ENCODE data around the gene ZC3H7A. TPM values are rescaled to one million over a fixed set of nuclear protein-coding genes. Genes with fewer than 3 reads are reported as not detected.

ZC3H7A gene
- total and polyA plus RNA-seq, 2 of the 13 experiments (the other 11 are each of a cell fraction or from before 2014, with no cell fraction given), result 29.2 to 36.8 TPM

GRCh38 chr16:11795887-11796226, 1.2 kb downstream of the ZC3H7A start (continued):
- TF ChIP-seq, protein P1, sequence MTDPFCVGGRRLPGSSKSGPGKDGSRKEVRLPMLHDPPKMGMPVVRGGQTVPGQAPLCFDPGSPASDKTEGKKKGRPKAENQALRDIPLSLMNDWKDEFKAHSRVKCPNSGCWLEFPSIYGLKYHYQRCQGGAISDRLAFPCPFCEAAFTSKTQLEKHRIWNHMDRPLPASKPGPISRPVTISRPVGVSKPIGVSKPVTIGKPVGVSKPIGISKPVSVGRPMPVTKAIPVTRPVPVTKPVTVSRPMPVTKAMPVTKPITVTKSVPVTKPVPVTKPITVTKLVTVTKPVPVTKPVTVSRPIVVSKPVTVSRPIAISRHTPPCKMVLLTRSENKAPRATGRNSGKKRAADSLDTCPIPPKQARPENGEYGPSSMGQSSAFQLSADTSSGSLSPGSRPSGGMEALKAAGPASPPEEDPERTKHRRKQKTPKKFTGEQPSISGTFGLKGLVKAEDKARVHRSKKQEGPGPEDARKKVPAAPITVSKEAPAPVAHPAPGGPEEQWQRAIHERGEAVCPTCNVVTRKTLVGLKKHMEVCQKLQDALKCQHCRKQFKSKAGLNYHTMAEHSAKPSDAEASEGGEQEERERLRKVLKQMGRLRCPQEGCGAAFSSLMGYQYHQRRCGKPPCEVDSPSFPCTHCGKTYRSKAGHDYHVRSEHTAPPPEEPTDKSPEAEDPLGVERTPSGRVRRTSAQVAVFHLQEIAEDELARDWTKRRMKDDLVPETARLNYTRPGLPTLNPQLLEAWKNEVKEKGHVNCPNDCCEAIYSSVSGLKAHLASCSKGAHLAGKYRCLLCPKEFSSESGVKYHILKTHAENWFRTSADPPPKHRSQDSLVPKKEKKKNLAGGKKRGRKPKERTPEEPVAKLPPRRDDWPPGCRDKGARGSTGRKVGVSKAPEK (CRISPR knock-in tag; IDR thresholded peaks at IDR 0.05; ENCODE audit: borderline replicate concordance), result no peak
- TF ChIP-seq ZNF816 (CRISPR knock-in tag; IDR thresholded peaks at IDR 0.05; ENCODE audit: borderline replicate concordance), result no peak
- TF ChIP-seq HMG20B (CRISPR knock-in tag; conservative IDR thresholded peaks at IDR 0.05), result no peak
- TF ChIP-seq FUBP1 (CRISPR knock-in tag; IDR thresholded peaks at IDR 0.05; ENCODE audit: borderline replicate concordance), result no peak
- 0 out of 2 replicates have a peak, but pooled peaks have one; percentile 11 for TF ChIP-seq MTF1 (CRISPR knock-in tag; IDR thresholded peaks at IDR 0.05)
- no peak for TF ChIP-seq ZNF354B (CRISPR knock-in tag; IDR thresholded peaks at IDR 0.05)
- TF ChIP-seq ZSCAN29 (CRISPR knock-in tag; conservative IDR thresholded peaks at IDR 0.05), result 0 out of 2 replicates have a peak, but pooled peaks have one; percentile 25
- TF ChIP-seq ZNF567 (CRISPR knock-in tag; IDR thresholded peaks at IDR 0.05; ENCODE audit: borderline replicate concordance), result no peak
- TF ChIP-seq ZNF589 (CRISPR knock-in tag; conservative IDR thresholded peaks at IDR 0.05), result no peak
- TF ChIP-seq ATAD3A (CRISPR knock-in tag; IDR thresholded peaks at IDR 0.05), result no peak
- no peak for TF ChIP-seq SOX6 (IDR thresholded peaks at IDR 0.05)
- TF ChIP-seq SOX6 (CRISPR knock-in tag; IDR thresholded peaks at IDR 0.05), result no peak
- TF ChIP-seq TFAP4 (IDR thresholded peaks at IDR 0.05; ENCODE audit: borderline replicate concordance, low read depth), result no peak
- no peak for TF ChIP-seq KDM4B (CRISPR knock-in tag; IDR thresholded peaks at IDR 0.05)
- TF ChIP-seq RBM22 (optimal IDR thresholded peaks at IDR 0.05; ENCODE audit: low read length), result no peak
- TF ChIP-seq, protein P2, sequence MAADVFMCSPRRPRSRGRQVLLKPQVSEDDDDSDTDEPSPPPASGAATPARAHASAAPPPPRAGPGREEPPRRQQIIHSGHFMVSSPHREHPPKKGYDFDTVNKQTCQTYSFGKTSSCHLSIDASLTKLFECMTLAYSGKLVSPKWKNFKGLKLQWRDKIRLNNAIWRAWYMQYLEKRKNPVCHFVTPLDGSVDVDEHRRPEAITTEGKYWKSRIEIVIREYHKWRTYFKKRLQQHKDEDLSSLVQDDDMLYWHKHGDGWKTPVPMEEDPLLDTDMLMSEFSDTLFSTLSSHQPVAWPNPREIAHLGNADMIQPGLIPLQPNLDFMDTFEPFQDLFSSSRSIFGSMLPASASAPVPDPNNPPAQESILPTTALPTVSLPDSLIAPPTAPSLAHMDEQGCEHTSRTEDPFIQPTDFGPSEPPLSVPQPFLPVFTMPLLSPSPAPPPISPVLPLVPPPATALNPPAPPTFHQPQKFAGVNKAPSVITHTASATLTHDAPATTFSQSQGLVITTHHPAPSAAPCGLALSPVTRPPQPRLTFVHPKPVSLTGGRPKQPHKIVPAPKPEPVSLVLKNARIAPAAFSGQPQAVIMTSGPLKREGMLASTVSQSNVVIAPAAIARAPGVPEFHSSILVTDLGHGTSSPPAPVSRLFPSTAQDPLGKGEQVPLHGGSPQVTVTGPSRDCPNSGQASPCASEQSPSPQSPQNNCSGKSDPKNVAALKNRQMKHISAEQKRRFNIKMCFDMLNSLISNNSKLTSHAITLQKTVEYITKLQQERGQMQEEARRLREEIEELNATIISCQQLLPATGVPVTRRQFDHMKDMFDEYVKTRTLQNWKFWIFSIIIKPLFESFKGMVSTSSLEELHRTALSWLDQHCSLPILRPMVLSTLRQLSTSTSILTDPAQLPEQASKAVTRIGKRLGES (CRISPR knock-in tag; IDR thresholded peaks at IDR 0.05; ENCODE audit: borderline replicate concordance), result no peak
- TF ChIP-seq, protein P3, sequence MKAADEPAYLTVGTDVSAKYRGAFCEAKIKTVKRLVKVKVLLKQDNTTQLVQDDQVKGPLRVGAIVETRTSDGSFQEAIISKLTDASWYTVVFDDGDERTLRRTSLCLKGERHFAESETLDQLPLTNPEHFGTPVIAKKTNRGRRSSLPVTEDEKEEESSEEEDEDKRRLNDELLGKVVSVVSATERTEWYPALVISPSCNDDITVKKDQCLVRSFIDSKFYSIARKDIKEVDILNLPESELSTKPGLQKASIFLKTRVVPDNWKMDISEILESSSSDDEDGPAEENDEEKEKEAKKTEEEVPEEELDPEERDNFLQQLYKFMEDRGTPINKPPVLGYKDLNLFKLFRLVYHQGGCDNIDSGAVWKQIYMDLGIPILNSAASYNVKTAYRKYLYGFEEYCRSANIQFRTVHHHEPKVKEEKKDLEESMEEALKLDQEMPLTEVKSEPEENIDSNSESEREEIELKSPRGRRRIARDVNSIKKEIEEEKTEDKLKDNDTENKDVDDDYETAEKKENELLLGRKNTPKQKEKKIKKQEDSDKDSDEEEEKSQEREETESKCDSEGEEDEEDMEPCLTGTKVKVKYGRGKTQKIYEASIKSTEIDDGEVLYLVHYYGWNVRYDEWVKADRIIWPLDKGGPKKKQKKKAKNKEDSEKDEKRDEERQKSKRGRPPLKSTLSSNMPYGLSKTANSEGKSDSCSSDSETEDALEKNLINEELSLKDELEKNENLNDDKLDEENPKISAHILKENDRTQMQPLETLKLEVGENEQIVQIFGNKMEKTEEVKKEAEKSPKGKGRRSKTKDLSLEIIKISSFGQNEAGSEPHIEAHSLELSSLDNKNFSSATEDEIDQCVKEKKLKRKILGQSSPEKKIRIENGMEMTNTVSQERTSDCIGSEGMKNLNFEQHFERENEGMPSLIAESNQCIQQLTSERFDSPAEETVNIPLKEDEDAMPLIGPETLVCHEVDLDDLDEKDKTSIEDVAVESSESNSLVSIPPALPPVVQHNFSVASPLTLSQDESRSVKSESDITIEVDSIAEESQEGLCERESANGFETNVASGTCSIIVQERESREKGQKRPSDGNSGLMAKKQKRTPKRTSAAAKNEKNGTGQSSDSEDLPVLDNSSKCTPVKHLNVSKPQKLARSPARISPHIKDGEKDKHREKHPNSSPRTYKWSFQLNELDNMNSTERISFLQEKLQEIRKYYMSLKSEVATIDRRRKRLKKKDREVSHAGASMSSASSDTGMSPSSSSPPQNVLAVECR (CRISPR knock-in tag; IDR thresholded peaks at IDR 0.05; ENCODE audit: borderline replicate concordance), result no peak
- 0 out of 2 replicates have a peak, but pooled peaks have one; percentile 8 for TF ChIP-seq SP2 (CRISPR knock-in tag; IDR thresholded peaks at IDR 0.05)

Measured in HepG2 (cell line).